HEK293 (cell line): Measurements from ENCODE around the gene TDP1.

ENCODE experiments used
- CTCF ChIP-seq: fragments of 450-650 bp; formaldehyde crosslinking; IDR thresholded peaks from 2 replicates; pipeline ENCODE4 v1.5.1; 2016; ENCODE audit warnings: missing biosample characterization, missing genetic modification characterization
- YY1 ChIP-seq: fragments of 450-650 bp; formaldehyde crosslinking; IDR thresholded peaks from 2 replicates; pipeline ENCODE4 v1.5.1; 2018; ENCODE audit warnings: missing biosample characterization, missing genetic modification characterization
- ZBTB10 ChIP-seq: fragments of 450-650 bp; formaldehyde crosslinking; IDR thresholded peaks from 2 replicates; pipeline ENCODE4 v1.5.1; 2016; ENCODE audit warnings: missing biosample characterization, missing genetic modification characterization
- ZNF274 ChIP-seq, 2 experiments: fragments of 200-500 bp in 1 of 2; fragments of 450-650 bp in 1 of 2; sonication (Bioruptor generic) in 1 of 2; formaldehyde crosslinking in 1 of 2; IDR thresholded peaks; 2 replicates each; pipeline versions ENCODE4 v1.5.1 to v1.6.1; 2014 to 2016; ENCODE audit warnings: borderline replicate concordance in 1 of 2, inconsistent platforms in 1 of 2, low read length in 1 of 2, missing biosample characterization in 1 of 2, missing genetic modification characterization in 1 of 2
- ZNF37A ChIP-seq: fragments of 450-650 bp; IDR thresholded peaks from 2 replicates; pipeline ENCODE4 v1.5.1; 2018; ENCODE audit warnings: missing biosample characterization, missing genetic modification characterization
- ZNF621 ChIP-seq: fragments of 450-650 bp; formaldehyde crosslinking; IDR thresholded peaks from 2 replicates; pipeline ENCODE4 v1.5.1; 2017; ENCODE audit warnings: missing biosample characterization, missing genetic modification characterization
- ZNF624 ChIP-seq: fragments of 450-650 bp; formaldehyde crosslinking; IDR thresholded peaks from 2 replicates; pipeline ENCODE4 v1.5.1; 2017; ENCODE audit warnings: missing biosample characterization, missing genetic modification characterization

GRCh38 chr14:89908712-89909450, 46.8 kb upstream of the TDP1 start:
- TF ChIP-seq CTCF (tag by site-specific recombination) (no peak), ZNF621 (tag by site-specific recombination) (no peak), ZBTB10 (tag by site-specific recombination) (no peak), YY1 (no peak), ZNF37A (tag by site-specific recombination) (no peak), ZNF274 (IDR thresholded peaks at IDR 0.05; ENCODE audit: low read length) (no peak), ZNF274 (tag by site-specific recombination; IDR thresholded peaks at IDR 0.05; ENCODE audit: borderline replicate concordance) (no peak), ZNF624 (no peak)
